ENCODE measurements around the gene STON2.
"Not testable (repeated sequence)": the region's sequence is repeated elsewhere in the genome, so short reads cannot be mapped to it uniquely, and the experiment has no call there.

Gene STON2

DNA sequence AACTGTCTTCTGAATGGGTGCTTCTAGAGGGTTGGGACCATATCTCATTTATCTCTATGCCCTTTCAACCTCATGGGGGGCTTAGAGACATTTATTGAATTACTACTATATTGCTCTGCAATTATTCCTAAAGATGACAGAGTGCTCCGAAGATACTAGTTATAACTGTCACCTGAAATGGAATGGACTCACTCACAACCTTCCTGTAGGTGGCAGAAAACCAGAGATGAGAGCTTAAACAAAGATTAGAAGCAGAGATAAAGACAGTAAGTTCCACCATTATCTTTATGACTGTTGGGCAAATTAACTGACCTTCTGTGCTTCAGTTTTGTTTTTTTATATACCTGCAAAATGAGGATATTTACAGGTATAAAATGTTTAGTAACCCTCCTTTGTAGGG, 147.8 kb downstream of the STON2 start:
- H3K4me3 ChIP-seq (ENCODE audit: control insufficient read depth, low read depth, low read length) = no peak overlapping the region
- TF ChIP-seq, protein P1, sequence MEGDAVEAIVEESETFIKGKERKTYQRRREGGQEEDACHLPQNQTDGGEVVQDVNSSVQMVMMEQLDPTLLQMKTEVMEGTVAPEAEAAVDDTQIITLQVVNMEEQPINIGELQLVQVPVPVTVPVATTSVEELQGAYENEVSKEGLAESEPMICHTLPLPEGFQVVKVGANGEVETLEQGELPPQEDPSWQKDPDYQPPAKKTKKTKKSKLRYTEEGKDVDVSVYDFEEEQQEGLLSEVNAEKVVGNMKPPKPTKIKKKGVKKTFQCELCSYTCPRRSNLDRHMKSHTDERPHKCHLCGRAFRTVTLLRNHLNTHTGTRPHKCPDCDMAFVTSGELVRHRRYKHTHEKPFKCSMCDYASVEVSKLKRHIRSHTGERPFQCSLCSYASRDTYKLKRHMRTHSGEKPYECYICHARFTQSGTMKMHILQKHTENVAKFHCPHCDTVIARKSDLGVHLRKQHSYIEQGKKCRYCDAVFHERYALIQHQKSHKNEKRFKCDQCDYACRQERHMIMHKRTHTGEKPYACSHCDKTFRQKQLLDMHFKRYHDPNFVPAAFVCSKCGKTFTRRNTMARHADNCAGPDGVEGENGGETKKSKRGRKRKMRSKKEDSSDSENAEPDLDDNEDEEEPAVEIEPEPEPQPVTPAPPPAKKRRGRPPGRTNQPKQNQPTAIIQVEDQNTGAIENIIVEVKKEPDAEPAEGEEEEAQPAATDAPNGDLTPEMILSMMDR (IDR thresholded peaks at IDR 0.05; ENCODE audit: control insufficient read depth, insufficient read depth, low read depth, low read length, missing control alignments) = no peak
- DNase-seq (ENCODE audit: low read depth) = no peak

DNA sequence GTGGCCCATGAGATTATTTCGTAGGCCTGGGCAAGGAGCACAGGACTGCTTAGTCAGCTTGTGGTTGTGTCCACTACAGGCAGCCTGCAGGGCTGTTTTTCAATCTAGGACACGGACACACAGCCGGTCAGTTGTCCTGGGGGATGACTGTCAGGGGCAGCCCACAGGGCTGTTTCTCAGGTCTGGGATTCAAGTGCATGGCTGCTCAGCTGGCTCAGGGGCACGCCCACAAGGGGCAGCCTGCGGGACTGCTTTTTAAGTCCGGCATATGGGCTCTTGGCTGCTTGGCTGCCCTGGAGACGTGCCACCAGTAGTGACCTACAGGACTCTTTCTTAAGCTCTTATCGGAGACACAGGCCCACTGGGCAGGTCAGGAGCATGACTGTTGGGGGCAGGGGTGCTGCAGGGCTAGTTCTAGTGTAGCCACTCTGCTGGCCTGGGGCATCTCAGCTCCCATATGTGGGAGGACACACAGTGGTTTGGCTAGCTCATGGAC, 152.8 kb downstream of the STON2 start:
- no peak for DNase-seq (ENCODE audit: low read depth)
- no peak overlapping the region for H3K4me3 ChIP-seq (ENCODE audit: control insufficient read depth, low read depth, low read length)
- TF ChIP-seq, protein P1 (IDR thresholded peaks at IDR 0.05; ENCODE audit: control insufficient read depth, insufficient read depth, low read depth, low read length, missing control alignments) = no peak

DNA sequence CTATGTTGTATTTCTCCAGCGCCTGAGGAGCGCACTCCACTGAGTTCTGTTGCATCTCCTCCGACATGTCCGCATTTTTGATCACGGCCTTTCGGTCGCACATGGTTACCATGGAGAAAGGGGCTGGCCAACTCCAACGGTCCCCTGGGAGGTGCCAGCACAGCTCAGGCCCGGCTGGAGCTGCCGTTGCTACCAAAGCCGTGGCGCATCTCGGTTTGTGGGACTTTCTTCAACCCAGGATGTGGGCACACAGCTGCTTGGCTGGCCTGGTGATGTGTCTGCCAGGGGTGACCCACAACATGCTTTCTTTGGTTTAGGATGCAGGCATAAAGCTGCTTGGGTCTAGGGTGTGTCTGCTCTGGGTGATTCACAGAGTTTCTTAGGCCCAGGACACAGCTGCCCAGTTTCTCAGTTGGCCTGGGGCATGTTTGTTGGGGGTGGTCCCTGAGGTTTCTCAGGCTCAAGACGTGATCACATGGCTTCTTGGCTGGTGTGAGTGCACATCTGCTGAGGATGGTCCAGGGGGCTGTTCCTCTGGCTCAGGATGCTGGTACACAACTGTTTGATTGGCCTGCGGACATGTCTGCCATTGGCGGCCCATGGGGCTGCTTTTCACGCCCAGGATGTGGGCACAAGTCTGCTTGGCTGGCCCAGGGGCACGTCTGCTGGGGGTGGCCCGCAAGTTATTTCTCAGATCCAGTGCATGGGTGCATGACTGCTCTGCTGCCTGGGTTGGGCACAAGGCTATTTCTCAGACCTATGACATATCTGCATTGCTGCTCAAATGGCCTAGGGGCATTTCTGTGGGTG, 153.5 kb downstream of the STON2 start:
- H3K4me3 ChIP-seq (ENCODE audit: control insufficient read depth, low read depth, low read length) = no peak overlapping the region
- TF ChIP-seq, protein P1 (IDR thresholded peaks at IDR 0.05; ENCODE audit: control insufficient read depth, insufficient read depth, low read depth, low read length, missing control alignments) = no peak
- no peak for DNase-seq (ENCODE audit: low read depth)

DNA sequence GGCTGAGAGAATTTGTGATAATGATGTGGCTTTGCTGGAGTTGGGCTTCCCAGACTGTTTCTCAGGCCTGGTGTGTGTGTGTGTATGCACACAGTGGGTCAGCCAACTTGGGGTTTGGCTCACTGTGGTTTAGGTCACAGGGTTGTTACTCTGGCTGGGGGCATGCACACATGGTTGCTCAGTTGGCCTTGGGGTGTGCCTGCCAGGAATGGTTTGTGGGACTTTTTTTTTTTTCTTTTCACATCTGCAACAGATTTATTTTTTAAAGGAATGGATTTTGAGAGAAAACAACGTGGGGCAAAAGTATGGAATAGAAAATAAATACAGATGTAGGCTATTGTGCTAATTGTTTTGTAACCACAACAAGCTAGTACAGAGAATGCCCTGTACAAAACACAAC, 154.4 kb downstream of the STON2 start:
- no peak for DNase-seq (ENCODE audit: low read depth)
- H3K4me3 ChIP-seq (ENCODE audit: control insufficient read depth, low read depth, low read length) = no peak overlapping the region
- TF ChIP-seq, protein P1 (IDR thresholded peaks at IDR 0.05; ENCODE audit: control insufficient read depth, insufficient read depth, low read depth, low read length, missing control alignments) = no peak

DNA sequence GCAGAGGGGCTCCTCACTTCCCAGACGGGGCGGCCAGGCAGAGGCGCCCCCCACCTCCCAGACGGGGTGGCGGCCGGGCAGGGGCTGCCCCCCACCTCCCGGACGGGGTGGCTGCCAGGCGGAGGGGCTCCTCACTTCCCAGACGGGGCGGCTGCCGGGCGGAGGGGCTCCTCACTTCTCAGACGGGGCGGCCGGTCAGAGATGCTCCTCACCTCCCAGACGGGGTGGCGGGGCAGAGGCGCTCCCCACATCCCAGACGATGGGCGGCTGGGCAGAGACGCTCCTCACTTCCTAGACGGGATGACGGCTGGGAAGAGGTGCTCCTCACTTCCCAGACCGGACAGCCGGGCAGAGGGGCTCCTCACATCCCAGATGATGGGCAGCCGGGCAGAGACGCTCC, 155.7 kb downstream of the STON2 start:
- H3K4me3 ChIP-seq (ENCODE audit: control insufficient read depth, low read depth, low read length) = not testable (repeated sequence)

DNA sequence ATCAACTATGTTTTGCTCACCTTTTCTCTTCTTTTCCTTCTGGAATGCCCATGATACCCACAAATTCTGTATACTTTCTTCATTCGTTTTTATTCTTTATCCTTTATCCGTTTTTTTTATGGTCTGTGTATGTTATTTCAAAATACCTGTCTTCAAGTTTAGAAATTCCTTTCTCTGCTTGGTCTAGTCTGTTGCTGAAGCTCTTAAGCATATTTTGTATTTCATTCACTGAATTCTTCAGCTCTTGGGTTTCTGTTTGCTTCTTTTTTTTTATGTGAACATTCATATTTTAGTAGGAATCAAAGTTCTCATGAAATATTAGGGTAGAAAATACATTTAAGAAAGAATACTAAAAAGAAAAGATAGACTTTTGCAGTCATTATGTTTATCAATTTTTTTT, 156.6 kb downstream of the STON2 start:
- no peak for DNase-seq (ENCODE audit: low read depth)
- TF ChIP-seq, protein P1 (IDR thresholded peaks at IDR 0.05; ENCODE audit: control insufficient read depth, insufficient read depth, low read depth, low read length, missing control alignments) = no peak
- no peak overlapping the region for H3K4me3 ChIP-seq (ENCODE audit: control insufficient read depth, low read depth, low read length)

More for the DNA sequence above, 155.7 kb downstream of the STON2 start:
- DNase-seq (ENCODE audit: low read depth) = not testable (repeated sequence)

DNA sequence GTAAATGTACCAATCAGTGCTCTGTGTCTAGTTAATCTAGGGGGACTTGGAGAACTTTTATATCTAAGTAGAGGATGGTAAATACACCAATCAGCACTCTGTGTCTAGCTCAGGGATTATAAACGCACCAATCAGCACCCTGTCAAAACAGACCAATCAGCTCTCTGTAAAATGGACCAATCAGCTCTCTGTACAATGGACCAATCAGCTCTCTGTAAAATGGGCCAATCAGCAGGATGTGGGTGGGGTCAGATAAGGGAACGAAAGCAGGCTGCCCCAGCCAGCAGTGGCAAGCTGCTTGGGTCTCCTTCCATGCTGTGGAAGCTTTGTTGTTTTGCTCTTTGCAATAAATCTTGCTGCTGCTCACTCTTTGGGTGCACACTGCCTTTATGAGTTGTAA, 163.3 kb downstream of the STON2 start:
- not testable (repeated sequence) for H3K4me3 ChIP-seq (ENCODE audit: control insufficient read depth, low read depth, low read length); DNase-seq (ENCODE audit: low read depth)

Measured in AG09309 (cell line).